AG04450 (cell line): Measurements from ENCODE around the gene CTAGE9. TPM values are rescaled to one million over a fixed set of nuclear protein-coding genes. Genes with fewer than 3 reads are reported as not detected.

Experiments
- CTCF ChIA-PET: fragments of 300-600, 350-600 bp; formaldehyde crosslinking; extraction: SDS; loops from one replicate; lab custom pipeline; 2022; ENCODE audit warnings: antibody characterized with exemption, inconsistent platforms; lab: Charles Lee
- POLR2A ChIA-PET: fragments of 350-600 bp; formaldehyde crosslinking; extraction: SDS; loops from one replicate; lab custom pipeline; 2021; ENCODE audit warnings: antibody characterized with exemption, inconsistent platforms; lab: Yijun Ruan, JAX
- DNase-seq: peaks from one replicate; pipeline ENCODE4 v3.0.0-alpha.2; 2011; ENCODE audit warnings: low read depth, low spot score
- H3K27ac ChIP-seq: one replicate; pipeline ENCODE4 v1.5.1; 2012; ENCODE audit warnings: low read depth, low read length, control low read depth
- H3K27me3 ChIP-seq: one replicate; pipeline ENCODE4 v1.6.0; 2012; ENCODE audit warnings: low read length; ENCODE audit not compliant: control insufficient read depth, insufficient read depth
- H3K4me3 ChIP-seq: 2 replicates; pipeline ENCODE4 v1.5.1; 2011; ENCODE audit warnings: mild to moderate bottlenecking, low read depth, low read length, control low read depth
- H3K9me3 ChIP-seq: 2 replicates; pipeline ENCODE4 v1.5.1; 2012; ENCODE audit warnings: low read length; ENCODE audit not compliant: control insufficient read depth, insufficient read depth
- polyA plus RNA-seq: library from polyadenylated mRNA; depleted of rRNA; stranded (reverse); fragments of >200 nt; gene quantifications from 2 replicates; pipeline ENCODE4 v1.2.3, GENCODE V29; 2011
- TF ChIP-seq, protein P1 (sequence below): IDR thresholded peaks from 2 replicates; pipeline ENCODE4 v1.5.1; 2011; ENCODE audit warnings: low read depth, low read length, control low read depth, inconsistent platforms

CTAGE9 gene
- polyA plus RNA-seq, 1 experiment, result not detected

DNA sequence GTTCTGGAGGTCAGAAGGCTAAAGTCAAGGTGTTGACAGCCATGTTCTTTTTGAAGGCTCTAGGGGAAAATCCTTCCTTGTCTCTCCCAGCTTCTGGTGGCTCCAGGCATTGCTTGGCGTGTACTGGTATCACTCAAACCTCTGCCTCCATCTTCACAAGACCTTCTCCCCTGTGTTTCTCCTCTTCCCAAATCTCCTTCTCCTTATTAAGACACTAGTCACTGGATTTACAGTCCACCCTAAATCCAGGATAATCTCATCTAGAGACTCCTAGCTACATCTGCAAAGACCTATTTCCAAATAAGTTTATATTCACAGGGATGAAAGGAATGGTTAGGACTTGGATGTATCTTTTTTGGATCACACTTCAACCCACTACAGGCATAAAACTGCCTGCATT lies 26.0 kb upstream of the CTAGE9 start:
- DNase-seq, result no peak
- ChIA-PET CTCF (interaction anchor here (2.2 kb wide), 1 partner anchor 42 kb away, joined by 9 read pairs; no protein-coding TSS in a partner anchor), POLR2A (no interaction called here)
- no peak overlapping the region for H3K27ac ChIP-seq
- TF ChIP-seq, protein P1, sequence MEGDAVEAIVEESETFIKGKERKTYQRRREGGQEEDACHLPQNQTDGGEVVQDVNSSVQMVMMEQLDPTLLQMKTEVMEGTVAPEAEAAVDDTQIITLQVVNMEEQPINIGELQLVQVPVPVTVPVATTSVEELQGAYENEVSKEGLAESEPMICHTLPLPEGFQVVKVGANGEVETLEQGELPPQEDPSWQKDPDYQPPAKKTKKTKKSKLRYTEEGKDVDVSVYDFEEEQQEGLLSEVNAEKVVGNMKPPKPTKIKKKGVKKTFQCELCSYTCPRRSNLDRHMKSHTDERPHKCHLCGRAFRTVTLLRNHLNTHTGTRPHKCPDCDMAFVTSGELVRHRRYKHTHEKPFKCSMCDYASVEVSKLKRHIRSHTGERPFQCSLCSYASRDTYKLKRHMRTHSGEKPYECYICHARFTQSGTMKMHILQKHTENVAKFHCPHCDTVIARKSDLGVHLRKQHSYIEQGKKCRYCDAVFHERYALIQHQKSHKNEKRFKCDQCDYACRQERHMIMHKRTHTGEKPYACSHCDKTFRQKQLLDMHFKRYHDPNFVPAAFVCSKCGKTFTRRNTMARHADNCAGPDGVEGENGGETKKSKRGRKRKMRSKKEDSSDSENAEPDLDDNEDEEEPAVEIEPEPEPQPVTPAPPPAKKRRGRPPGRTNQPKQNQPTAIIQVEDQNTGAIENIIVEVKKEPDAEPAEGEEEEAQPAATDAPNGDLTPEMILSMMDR, result no peak
- no peak overlapping the region for H3K4me3 ChIP-seq
- no peaks in the 10 kb centered on the region for H3K9me3 ChIP-seq
- H3K27me3 ChIP-seq, result no peaks in the 10 kb centered on the region

DNA sequence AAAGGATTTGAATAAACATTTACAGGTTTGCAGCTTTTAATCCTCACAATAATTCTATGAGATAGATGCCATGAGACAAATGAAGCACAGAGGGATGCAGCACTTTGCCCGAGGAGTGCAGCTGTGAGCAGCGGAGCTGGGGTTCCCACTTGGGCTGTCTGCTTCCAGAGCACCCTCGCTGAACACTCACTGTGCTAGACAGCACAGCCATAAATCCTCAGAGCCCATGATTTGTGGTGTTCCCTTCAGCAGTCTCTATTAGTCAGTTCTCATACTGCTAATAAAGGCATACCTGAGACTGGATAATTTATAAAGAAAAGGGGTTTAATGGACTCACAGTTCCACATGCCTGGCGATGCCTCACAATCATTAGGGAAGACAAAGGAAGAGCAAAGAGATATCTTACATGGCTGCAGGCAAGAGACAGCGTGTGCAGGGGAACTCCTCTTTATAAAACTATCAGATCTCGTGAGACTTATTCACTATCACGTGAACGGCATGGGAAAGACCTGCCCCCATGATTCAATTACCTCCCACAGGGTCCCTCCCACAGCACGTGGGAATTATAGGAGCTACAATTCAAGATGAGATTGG lies 25.3 kb upstream of the CTAGE9 start:
- TF ChIP-seq, protein P1, result no peak

DNA sequence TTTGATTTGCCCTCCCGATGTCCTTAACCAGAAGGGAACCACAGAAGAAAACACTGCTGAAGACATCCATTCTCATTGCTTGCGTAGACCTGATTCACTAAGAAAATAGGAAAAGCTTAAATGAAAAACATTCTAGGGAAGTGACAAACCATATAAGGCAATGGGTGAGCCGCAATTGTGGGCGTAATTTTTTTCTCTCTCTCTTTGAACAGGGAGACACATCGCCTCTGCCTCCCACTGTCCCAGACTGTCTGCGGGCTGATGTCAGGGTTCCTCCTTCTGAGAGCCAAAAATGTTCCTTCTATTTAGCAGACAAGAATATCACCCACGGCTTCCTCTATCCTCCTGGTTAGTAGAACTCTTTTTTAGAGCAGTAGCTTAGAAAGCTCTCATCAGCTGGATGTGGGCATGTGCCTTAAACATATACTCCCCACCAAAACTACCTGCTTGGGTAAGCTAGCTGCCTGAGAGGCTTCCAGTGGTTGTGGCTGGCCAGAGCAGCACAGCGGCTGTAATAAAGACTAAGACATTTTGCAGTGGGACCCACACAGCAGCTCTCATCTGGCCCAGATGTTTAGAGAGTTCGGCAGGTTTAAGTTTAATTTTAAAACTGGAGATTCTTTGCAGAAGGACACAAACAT lies 22.7 kb upstream of the CTAGE9 start:
- Histone ChIP-seq H3K9me3 (no peaks in the 10 kb centered on the region), H3K27me3 (no peaks in the 10 kb centered on the region), H3K27ac (no peak overlapping the region), H3K4me3 (no peak overlapping the region)
- ChIA-PET CTCF (interaction anchor here (1.3 kb wide), 1 partner anchor 55 kb away, joined by 3 read pairs; no protein-coding TSS in a partner anchor), POLR2A (no interaction called here)
- no peak for DNase-seq
- TF ChIP-seq, protein P1, result no peak

More for the DNA sequence above, 25.3 kb upstream of the CTAGE9 start:
- H3K9me3 ChIP-seq, result no peaks in the 10 kb centered on the region
- no peaks in the 10 kb centered on the region for H3K27me3 ChIP-seq
- POLR2A ChIA-PET, result no interaction called here
- H3K27ac ChIP-seq, result no peak overlapping the region
- no peak overlapping the region for H3K4me3 ChIP-seq
- DNase-seq, result no peak
- CTCF ChIA-PET, result interaction anchor here (0.7 to 2.2 kb wide), 2 partner anchors 41 kb away, joined by 3 to 9 read pairs; no protein-coding TSS in a partner anchor

DNA sequence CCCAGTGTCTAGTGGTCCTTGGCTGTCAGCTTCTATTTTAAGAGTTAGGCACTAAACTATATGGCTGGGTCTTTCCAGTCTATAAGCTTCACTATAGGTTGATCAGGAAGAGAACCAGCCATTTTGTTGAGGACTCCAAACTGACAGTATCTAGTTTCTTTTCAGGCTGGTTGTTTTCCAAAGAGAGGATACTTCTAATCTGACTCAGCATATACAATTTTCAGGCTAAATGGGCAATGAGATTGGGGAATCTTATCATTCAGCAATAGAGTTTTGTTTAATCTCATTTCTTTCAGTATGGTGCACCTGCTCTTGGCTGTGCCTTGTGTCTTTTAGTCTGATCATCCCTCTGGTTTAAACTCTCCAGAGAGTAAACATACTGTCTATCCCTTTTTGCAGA lies 20.4 kb upstream of the CTAGE9 start:
- ChIA-PET POLR2A (no interaction called here), CTCF (interaction anchor here (0.7 to 1.6 kb wide), 2 partner anchors 36 to 51 kb away, joined by 3 to 7 read pairs; no protein-coding TSS in a partner anchor)
- DNase-seq, result no peak

More for the DNA sequence above, 20.4 kb upstream of the CTAGE9 start:
- no peaks in the 10 kb centered on the region for H3K27me3 ChIP-seq
- TF ChIP-seq, protein P1, result no peak
- no peak overlapping the region for H3K4me3 ChIP-seq
- H3K27ac ChIP-seq, result no peak overlapping the region
- H3K9me3 ChIP-seq, result no peaks in the 10 kb centered on the region
